Neutrophil (primary cell): ENCODE measurements around the gene IFT43.

Source experiments
- H3K27ac ChIP-seq: fragments of 200-600 bp; sonication (generic); 2 replicates; pipeline ENCODE4 v1.5.1; 2016; ENCODE audit warnings: mild to moderate bottlenecking, moderate library complexity
- H3K27me3 ChIP-seq: fragments of 200-600 bp; sonication (generic); 2 replicates; pipeline ENCODE4 v1.6.0; 2016; ENCODE audit warnings: mild to moderate bottlenecking
- H3K36me3 ChIP-seq: fragments of 200-600 bp; sonication (generic); 2 replicates; pipeline ENCODE4 v1.5.1; 2017
- H3K4me1 ChIP-seq, 2 experiments: fragments of 200-600 bp in 1 of 2; sonication (generic) in 1 of 2; 1 replicate in 1 of 2; 2 replicates in 1 of 2; pipeline versions ENCODE4 v1.5.1 to v1.6.1; 2013 to 2016; ENCODE audit warnings: low read depth in 1 of 2, low read length in 1 of 2, mild to moderate bottlenecking in 1 of 2, moderate library complexity in 1 of 2; ENCODE audit not compliant: control insufficient read depth in 1 of 2, insufficient read depth in 1 of 2
- H3K4me3 ChIP-seq, 2 experiments: fragments of 200-600 bp in 1 of 2; sonication (generic) in 1 of 2; 1 replicate in 1 of 2; 2 replicates in 1 of 2; pipeline ENCODE4 v1.5.1; 2013 to 2016; ENCODE audit warnings: low read depth in 1 of 2, low read length in 1 of 2, mild to moderate bottlenecking in 1 of 2, moderate library complexity in 1 of 2
- H3K9me3 ChIP-seq: fragments of 200-600 bp; sonication (generic); 2 replicates; pipeline ENCODE4 v1.5.1; 2016
- TF ChIP-seq, protein P1 (sequence below): fragments of 200-600 bp; sonication (generic); IDR thresholded peaks from 2 replicates; pipeline ENCODE4 v1.5.1; 2016; ENCODE audit warnings: antibody characterized with exemption

IFT43 gene

GRCh38 chr14:76131071-76131965, 145.8 kb downstream of the IFT43 start:
- Histone ChIP-seq H3K27ac (no peak overlapping the region), H3K4me3 (no peak overlapping the region), H3K4me1 (no peaks in the 10 kb centered on the region), H3K27me3 (peaks cover 83% of the 10 kb centered on the region), H3K36me3 (no peaks in the 10 kb centered on the region), H3K9me3 (no peaks in the 10 kb centered on the region)
- TF ChIP-seq, protein P1, sequence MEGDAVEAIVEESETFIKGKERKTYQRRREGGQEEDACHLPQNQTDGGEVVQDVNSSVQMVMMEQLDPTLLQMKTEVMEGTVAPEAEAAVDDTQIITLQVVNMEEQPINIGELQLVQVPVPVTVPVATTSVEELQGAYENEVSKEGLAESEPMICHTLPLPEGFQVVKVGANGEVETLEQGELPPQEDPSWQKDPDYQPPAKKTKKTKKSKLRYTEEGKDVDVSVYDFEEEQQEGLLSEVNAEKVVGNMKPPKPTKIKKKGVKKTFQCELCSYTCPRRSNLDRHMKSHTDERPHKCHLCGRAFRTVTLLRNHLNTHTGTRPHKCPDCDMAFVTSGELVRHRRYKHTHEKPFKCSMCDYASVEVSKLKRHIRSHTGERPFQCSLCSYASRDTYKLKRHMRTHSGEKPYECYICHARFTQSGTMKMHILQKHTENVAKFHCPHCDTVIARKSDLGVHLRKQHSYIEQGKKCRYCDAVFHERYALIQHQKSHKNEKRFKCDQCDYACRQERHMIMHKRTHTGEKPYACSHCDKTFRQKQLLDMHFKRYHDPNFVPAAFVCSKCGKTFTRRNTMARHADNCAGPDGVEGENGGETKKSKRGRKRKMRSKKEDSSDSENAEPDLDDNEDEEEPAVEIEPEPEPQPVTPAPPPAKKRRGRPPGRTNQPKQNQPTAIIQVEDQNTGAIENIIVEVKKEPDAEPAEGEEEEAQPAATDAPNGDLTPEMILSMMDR = no peak

GRCh38 chr14:76133103-76133502, 147.5 kb downstream of the IFT43 start:
- TF ChIP-seq, protein P1 = no peak
- no peak overlapping the region for H3K4me3 ChIP-seq
- H3K27me3 ChIP-seq = peaks cover 97% of the 10 kb centered on the region

More at GRCh38 chr14:76133103-76133502, 147.5 kb downstream of the IFT43 start:
- no peaks in the 10 kb centered on the region for H3K4me1 ChIP-seq
- H3K27ac ChIP-seq = no peak overlapping the region
- H3K9me3 ChIP-seq = no peaks in the 10 kb centered on the region
- H3K36me3 ChIP-seq = no peaks in the 10 kb centered on the region
